Measurements from ENCODE around the gene BAZ2A.
"Not testable (repeated sequence)": the region's sequence is repeated elsewhere in the genome, so short reads cannot be mapped to it uniquely, and the experiment has no call there.

Gene BAZ2A

GRCh38 chr12:56630180-56630632, at the start of gene BAZ2A:
Gene BAZ2A (minus strand): TSS chr12:56630326. CDS start chr12:56617530, 12,796 bp downstream.
- peak; percentile 77 for DNase-seq

- DNase-seq = no peak
These were observed 48.7 kb upstream of the BAZ2A start for GRCh38 chr12:56678852-56679251.

GRCh38 chr12:56677680-56678079, 47.6 kb upstream of the BAZ2A start:
- DNase-seq = no peak

GRCh38 chr12:56676851-56677580, 46.9 kb upstream of the BAZ2A start:
- no peak for DNase-seq

- DNase-seq = no peak
These were observed 41.5 kb upstream of the BAZ2A start for GRCh38 chr12:56671608-56672007.

- DNase-seq = no peak
These were observed 40.7 kb upstream of the BAZ2A start for GRCh38 chr12:56670836-56671235.

GRCh38 chr12:56668197-56668457, 38.0 kb upstream of the BAZ2A start:
- DNase-seq = no peak

- DNase-seq = no peak
These were observed 32.0 kb upstream of the BAZ2A start for GRCh38 chr12:56661979-56662638.

- no peak for DNase-seq
These were observed 31.4 kb upstream of the BAZ2A start for GRCh38 chr12:56661560-56661959.

- no peak for DNase-seq
These were observed 28.8 kb upstream of the BAZ2A start for GRCh38 chr12:56658921-56659320.

GRCh38 chr12:56657416-56658379, 27.6 kb upstream of the BAZ2A start:
- DNase-seq = no peak

GRCh38 chr12:56653781-56654180, 23.7 kb upstream of the BAZ2A start:
- not testable (repeated sequence) for DNase-seq

- not testable (repeated sequence) for DNase-seq
These were observed 17.9 kb upstream of the BAZ2A start for GRCh38 chr12:56648023-56648422.

- DNase-seq = peak; percentile 85
These were observed 15.8 kb upstream of the BAZ2A start, which contains the start of gene ATP5F1B for GRCh38 chr12:56645717-56646446. Gene ATP5F1B (minus strand): TSS chr12:56645984. CDS start chr12:56645963, 21 bp downstream.

GRCh38 chr12:56645201-56645716, 15.1 kb upstream of the BAZ2A start:
- no peak for DNase-seq

GRCh38 chr12:56644654-56645053, 14.5 kb upstream of the BAZ2A start:
- no peak for DNase-seq

GRCh38 chr12:56641219-56641618, 11.1 kb upstream of the BAZ2A start:
- DNase-seq = no peak

GRCh38 chr12:56637621-56638020, 7.5 kb upstream of the BAZ2A start:
- no peak for DNase-seq

- peak; percentile 83 for DNase-seq
These were observed 6.8 kb upstream of the BAZ2A start for GRCh38 chr12:56636675-56637540.

GRCh38 chr12:56635806-56636674, 5.9 kb upstream of the BAZ2A start:
- DNase-seq = peak; percentile 79

Measured in activated effector memory CD4-positive, alpha-beta T cell treated with Interleukin-2 at 50 U/mL for 16 hours (primary cell).